ENCODE measurements around the gene NUCB1.
A peak's percentile ranks its signal among the peaks of the same experiment; 100 is the strongest.
"Not testable (repeated sequence)": the region's sequence is repeated elsewhere in the genome, so short reads cannot be mapped to it uniquely, and the experiment has no call there.

Gene NUCB1

GRCh38 chr19:48874303-48875135 lies 25.6 kb upstream of the NUCB1 start:
- peak; percentile 18 for DNase-seq (ENCODE audit: low spot score)

- not testable (repeated sequence) for DNase-seq (ENCODE audit: low spot score)
These were observed 23.8 kb upstream of the NUCB1 start for GRCh38 chr19:48876043-48876981.

GRCh38 chr19:48877855-48878195 lies 22.3 kb upstream of the NUCB1 start:
- no peak for DNase-seq (ENCODE audit: low spot score)

DNA sequence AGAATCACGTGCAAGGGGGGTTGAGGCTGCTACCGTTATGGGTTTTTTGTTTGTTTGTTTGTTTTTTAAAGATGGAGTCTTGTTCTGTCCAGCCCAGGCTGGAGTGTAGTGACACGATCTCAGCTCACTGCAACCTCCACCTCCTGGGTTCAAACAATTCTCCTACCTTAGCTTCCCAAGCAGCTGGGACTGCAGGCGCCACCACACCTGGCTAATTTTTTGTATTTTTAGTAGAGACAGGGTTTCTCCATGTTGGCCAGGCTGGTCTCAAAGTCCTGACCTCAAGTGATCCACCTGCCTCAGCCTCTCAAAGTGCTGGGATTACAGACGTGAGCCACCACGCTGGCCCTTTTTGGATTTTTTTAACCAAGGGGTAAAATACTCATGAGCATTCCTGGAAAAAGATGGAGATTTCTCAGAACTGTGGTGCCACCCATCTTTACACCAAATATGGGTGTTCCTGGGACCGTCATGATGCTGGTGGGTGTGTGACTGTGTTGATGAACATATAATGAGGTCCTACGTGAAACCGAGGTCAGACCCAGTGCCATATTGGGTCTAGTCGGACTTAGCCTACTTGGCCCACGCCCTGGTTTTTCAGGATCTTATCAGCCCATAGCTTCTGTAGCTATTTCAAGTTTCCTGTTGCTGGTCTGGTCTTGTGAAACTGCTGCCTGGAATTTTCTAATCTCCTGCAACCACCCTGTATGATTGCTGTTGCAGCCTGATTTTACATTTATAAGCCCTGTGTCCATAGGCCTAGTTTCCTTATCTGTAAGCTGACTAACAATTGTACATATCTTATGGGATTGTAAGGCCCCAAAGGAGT lies 21.7 kb upstream of the NUCB1 start:
- DNase-seq (ENCODE audit: low spot score): no peak

DNA sequence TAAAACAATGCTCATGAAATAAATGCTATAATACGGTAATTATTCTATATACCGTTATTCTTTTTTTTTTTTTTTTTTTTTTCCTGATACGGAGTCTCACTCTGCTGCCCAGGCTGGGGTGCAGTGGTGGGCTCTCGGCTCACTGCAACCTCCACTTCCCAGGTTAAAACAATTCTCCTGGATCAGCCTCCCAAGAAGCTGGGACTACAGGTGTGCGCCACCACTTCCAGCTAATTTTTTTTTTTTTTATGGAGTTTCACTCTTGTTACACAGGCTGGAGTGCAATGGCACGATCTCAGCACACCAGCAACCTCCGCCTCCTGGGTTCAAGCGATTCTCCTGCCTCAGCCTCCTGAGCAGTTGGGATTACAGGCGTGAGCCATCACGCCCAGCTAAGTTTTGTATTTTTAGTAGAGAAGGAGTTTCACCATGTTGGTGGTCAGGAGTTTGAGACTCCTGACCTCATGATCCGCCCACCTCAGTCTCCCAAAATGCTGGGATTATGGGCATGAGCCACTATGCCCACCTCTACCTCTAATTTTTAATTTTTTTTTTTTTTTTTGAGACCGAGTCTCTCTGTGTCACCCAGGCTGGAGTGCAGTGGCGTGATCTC lies 21.0 kb upstream of the NUCB1 start:
- DNase-seq (ENCODE audit: low spot score): no peak

- DNase-seq (ENCODE audit: low spot score): not testable (repeated sequence)
These were observed 20.4 kb upstream of the NUCB1 start for GRCh38 chr19:48879696-48880095.

DNA sequence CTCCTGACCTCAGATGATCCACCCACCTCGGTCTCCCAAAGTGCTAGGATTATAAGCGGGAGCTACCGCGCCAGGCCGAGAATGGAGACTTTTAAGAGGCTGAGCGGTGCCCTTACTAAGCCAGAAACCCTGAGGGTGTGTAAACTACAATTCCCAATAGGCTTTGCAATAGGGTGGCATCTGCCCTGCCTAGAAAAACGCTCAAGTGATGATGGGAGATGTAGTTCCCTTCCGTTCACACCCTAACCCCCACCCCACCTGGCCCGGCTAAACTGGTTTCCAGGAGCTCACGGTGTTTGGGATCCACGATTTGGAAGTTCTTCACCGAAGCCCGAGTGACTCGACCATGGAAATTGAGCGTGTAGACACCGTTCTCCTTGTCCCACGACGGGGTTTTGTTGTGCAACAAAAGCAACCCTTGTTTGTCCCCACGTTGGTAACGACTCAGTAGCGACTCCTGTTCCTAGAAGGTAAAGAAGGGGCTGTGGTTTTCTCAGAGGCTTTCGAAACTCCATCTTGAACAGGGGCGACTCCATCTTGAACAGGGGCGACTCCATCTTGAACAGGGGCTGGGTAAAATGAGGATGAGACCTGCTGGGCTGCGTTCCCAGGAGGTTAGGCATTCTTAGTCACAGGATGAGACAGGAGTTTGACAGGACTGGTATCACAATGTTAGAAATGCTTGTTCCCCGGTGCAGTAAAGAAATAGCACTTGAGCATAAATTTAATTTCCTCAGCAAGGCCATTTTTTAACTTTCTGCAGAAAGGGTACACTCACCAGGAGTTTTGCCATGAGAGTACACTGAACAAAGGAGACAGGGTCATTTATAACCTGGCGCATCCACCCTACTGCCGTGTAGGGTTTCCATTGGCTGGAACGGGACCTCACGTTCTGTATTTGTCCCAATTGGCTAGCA lies 18.1 kb upstream of the NUCB1 start:
- DNase-seq (ENCODE audit: low spot score): no peak

- DNase-seq (ENCODE audit: low spot score): no peak
These were observed 16.4 kb upstream of the NUCB1 start for GRCh38 chr19:48883726-48884125.

- DNase-seq (ENCODE audit: low spot score): no peak
These were observed 12.1 kb upstream of the NUCB1 start for GRCh38 chr19:48887861-48888612.

GRCh38 chr19:48889496-48889895 lies 10.6 kb upstream of the NUCB1 start:
- not testable (repeated sequence) for DNase-seq (ENCODE audit: low spot score)

DNA sequence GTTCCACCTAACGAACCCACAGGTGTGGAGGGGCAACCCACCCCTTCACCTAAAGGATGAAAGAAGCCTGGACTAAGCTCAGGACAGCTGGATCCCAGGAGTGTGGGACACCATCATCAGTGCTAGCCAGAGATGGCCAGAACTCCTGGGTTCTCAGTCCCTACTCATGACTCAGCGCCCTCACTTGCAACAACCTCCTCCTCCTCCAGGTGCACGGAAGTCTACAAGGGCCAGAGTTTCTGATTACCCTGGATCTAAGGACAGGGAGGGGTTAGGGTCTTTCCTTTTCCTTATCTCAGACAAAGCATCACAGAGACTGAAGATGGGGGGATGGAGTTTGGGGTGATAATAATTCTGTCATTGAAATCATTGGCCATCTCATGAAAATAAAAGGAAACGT lies 9.6 kb upstream of the NUCB1 start:
- DNase-seq (ENCODE audit: low spot score): no peak

DNA sequence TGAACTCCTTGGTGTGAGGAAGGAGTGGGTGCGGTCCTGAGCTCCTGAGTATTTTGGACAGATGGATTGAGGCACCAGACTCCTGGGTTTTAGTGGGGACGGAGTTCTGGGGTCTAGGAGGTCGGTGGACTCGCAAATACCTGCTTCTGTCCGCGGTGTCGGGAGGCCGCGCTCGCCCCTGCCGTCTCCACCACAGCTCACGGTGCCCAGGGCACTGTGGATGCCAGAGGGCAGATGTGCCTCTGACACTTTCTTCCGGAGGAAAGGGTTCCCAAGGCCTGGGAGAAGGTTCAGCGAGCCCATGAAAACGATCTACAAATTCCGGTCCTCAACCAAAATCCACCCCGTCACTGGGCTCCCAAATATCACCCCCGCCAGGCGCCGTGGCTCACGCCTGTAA lies 4.9 kb upstream of the NUCB1 start:
- DNase-seq (ENCODE audit: low spot score): no peak

GRCh38 chr19:48896191-48896720 lies 3.9 kb upstream of the NUCB1 start:
- DNase-seq (ENCODE audit: low spot score): peak; percentile 84

- DNase-seq (ENCODE audit: low spot score): no peak
These were observed 2.9 kb upstream of the NUCB1 start for GRCh38 chr19:48897181-48897580.

- not testable (repeated sequence) for DNase-seq (ENCODE audit: low spot score)
These were observed 744 bp upstream of the NUCB1 start for GRCh38 chr19:48899386-48899749.

DNA sequence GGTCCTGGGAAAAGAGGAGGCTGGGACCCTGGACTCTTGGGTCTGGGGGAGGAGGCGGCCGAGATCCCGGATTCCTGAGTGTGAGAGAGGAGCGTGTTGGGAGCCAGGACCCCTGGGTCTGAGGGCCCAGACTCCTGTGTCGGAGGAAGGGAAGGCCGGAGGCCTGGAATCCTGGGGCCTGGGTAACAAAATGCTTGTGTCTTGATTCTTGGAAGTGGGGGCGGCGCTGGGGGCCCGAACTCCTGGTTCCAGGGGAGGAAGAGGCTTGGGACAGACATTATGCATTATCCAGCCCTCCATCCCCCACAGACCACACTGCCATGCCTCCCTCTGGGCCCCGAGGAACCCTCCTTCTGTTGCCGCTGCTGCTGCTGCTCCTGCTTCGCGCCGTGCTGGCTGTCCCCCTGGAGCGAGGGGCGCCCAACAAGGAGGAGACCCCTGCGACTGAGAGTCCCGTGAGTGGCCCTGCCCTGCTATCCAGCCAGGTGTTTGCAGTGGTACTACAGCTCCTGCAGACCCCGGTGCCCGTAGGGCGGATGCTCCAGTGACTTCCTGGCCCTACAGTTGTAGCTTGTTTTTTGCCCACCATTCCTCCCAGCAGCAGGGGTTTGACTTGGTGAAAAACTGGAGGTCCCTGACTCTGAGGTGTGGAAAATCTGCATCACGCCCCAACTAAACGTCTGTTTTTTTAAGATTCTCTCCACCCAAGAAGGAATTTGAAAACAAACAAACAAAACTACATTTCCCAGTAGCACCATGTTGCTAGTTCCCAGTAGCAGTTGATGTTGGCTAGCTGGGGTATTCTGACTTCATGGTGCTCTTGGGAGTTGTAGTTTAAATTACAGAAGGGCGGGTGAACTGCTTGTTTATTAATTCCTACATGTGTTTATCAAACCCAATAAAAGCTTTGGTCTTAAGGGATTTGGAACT lies 630 bp downstream of the NUCB1 start:
- DNase-seq (ENCODE audit: low spot score): peak; percentile 51

- DNase-seq (ENCODE audit: low spot score): not testable (repeated sequence)
These were observed 2.2 kb downstream of the NUCB1 start for GRCh38 chr19:48902291-48902690.

GRCh38 chr19:48903788-48904187 lies 3.7 kb downstream of the NUCB1 start:
- DNase-seq (ENCODE audit: low spot score): not testable (repeated sequence)

DNA sequence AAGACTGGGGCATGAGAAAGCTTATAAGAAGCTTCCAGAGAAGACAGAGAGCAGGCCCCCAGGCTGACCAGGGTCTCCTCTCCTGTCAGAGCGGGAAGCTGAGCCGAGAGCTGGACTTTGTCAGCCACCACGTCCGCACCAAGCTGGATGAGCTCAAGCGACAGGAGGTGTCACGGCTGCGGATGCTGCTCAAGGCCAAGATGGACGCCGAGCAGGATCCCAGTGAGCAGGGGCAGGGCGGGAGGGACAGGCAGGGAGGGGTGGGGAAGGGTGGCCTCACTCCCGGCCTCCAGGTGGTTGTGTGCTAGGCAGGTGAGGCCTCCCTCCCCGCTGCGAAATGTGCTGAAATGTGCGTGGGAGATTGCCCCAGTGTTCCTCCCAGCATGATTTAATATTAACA lies 5.6 kb downstream of the NUCB1 start:
- no peak for DNase-seq (ENCODE audit: low spot score)
